SH-SY5Y (cell line): ENCODE results near the gene SEC11A.

Experiments
- GATA2 ChIP-seq: IDR thresholded peaks from 2 replicates; pipeline ENCODE4 v1.6.1; 2011; ENCODE audit warnings: mild to moderate bottlenecking, low read depth, low read length
- GATA3 ChIP-seq: IDR thresholded peaks from 2 replicates; pipeline ENCODE4 v1.6.1; 2011; ENCODE audit warnings: low read depth, mild to moderate bottlenecking, low read length, moderate library complexity

- TF ChIP-seq GATA2 (no peak), GATA3 (no peak)
These were observed 16.3 kb downstream of the SEC11A start for GRCh38 chr15:84699538-84700191.
